ENCODE results near the gene SUGP1. TPM values are rescaled to one million over a fixed set of nuclear protein-coding genes. Genes with fewer than 3 reads are reported as not detected.

The SUGP1 gene
- total and polyA plus RNA-seq, 2 of the 4 experiments (the other 2 are of a cell fraction) = 33.2 to 35.8 TPM

DNA sequence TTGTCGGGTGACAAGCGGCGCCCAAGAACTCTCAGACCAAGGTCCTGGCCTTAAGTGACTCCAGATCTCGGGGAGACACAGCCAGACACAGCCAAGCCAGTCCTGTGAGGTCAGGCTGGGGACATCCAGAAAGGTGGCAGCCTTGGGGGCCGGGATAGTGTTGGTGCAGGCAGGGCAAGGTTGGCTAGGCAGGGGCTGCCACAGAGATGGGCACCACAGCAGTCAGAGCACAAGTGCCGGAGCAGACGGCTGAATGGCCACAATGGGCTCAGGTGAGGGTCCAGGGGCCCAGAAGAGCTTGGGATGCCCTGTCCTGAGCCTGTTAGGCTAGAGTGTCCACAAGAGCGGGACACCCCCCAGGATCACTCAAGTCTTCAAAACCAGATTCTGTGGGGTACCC, 32.5 kb upstream of the SUGP1 start:
- in situ Hi-C loops (cut with MboI; ENCODE audit: low sequenced_read_pairs) (no loop called here), dilution Hi-C loops (cut with HindIII; ENCODE audit: low sequenced_read_pairs, unreplicated experiment) (no loop called here), intact Hi-C loops (cut with micrococcal nuclease) (no loop called here)
- no peaks in the 10 kb centered on the region for H3K9me1 ChIP-seq (ENCODE audit: insufficient read depth, low read length)
- TF ChIP-seq RAD21 (IDR thresholded peaks at IDR 0.05; ENCODE audit: low read length) = no peak
- TF ChIP-seq FOS (IDR thresholded peaks at IDR 0.05; ENCODE audit: low read depth, low read length) = no peak
- TF ChIP-seq BHLHE40 (IDR thresholded peaks at IDR 0.05; ENCODE audit: low read depth, low read length) = no peak
- TF ChIP-seq POLR2A (IDR thresholded peaks at IDR 0.05; ENCODE audit: low read depth, low read length) = no peak
- TF ChIP-seq RFX5 (IDR thresholded peaks at IDR 0.05; ENCODE audit: low read depth, low read length) = no peak
- no peak for TF ChIP-seq MAZ (IDR thresholded peaks at IDR 0.05; ENCODE audit: borderline replicate concordance, low read depth, low read length)
- TF ChIP-seq, protein P1, sequence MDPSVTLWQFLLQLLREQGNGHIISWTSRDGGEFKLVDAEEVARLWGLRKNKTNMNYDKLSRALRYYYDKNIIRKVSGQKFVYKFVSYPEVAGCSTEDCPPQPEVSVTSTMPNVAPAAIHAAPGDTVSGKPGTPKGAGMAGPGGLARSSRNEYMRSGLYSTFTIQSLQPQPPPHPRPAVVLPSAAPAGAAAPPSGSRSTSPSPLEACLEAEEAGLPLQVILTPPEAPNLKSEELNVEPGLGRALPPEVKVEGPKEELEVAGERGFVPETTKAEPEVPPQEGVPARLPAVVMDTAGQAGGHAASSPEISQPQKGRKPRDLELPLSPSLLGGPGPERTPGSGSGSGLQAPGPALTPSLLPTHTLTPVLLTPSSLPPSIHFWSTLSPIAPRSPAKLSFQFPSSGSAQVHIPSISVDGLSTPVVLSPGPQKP (IDR thresholded peaks at IDR 0.05; ENCODE audit: borderline replicate concordance, low read depth, low read length) = no peak
- TF ChIP-seq CTCF (conservative IDR thresholded peaks at IDR 0.05; ENCODE audit: low read depth, low read length) = no peak
- TF ChIP-seq MXI1 (IDR thresholded peaks at IDR 0.05; ENCODE audit: borderline replicate concordance, low read depth, low read length) = no peak
- TF ChIP-seq SMC3 (IDR thresholded peaks at IDR 0.05; ENCODE audit: low read depth, low read length) = no peak
- TF ChIP-seq RCOR1 (IDR thresholded peaks at IDR 0.05; ENCODE audit: insufficient replicate concordance, low read length) = no peak
- TF ChIP-seq NFE2L2 (IDR thresholded peaks at IDR 0.05; ENCODE audit: low read depth, low read length) = no peak
- TF ChIP-seq MAFK (IDR thresholded peaks at IDR 0.05; ENCODE audit: low read depth, low read length) = no peak
- TF ChIP-seq CHD1 (IDR thresholded peaks at IDR 0.05; ENCODE audit: low read depth, low read length) = no peak
- TF ChIP-seq, protein P2, sequence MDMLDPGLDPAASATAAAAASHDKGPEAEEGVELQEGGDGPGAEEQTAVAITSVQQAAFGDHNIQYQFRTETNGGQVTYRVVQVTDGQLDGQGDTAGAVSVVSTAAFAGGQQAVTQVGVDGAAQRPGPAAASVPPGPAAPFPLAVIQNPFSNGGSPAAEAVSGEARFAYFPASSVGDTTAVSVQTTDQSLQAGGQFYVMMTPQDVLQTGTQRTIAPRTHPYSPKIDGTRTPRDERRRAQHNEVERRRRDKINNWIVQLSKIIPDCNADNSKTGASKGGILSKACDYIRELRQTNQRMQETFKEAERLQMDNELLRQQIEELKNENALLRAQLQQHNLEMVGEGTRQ (IDR thresholded peaks at IDR 0.05; ENCODE audit: low read depth, low read length) = no peak
- TF ChIP-seq CEBPB (IDR thresholded peaks at IDR 0.05; ENCODE audit: low read depth, low read length) = no peak
- WGBS, 2 experiments (ENCODE audit: extremely low coverage in 2 of 2, insufficient read length in 1 of 2) = 100% methylated on average over 3 of the region's 8 CpGs; no CpG with 5 or more reads in 1 of the 2 experiments
- H3K9ac ChIP-seq (ENCODE audit: low read depth, low read length) = no peak overlapping the region
- no peak overlapping the region for H3K4me3 ChIP-seq (ENCODE audit: insufficient read depth, low read depth, low read length)
- no peak overlapping the region for H3K23ac ChIP-seq (ENCODE audit: low read depth, low read length)
- no peaks in the 10 kb centered on the region for H3K9me3 ChIP-seq (ENCODE audit: control insufficient read depth, insufficient read depth, low read length)
- H3K4ac ChIP-seq (ENCODE audit: low read depth, low read length) = no peak overlapping the region
- no peak overlapping the region for H2BK20ac ChIP-seq (ENCODE audit: low read depth, low read length)
- no peak overlapping the region for H2BK15ac ChIP-seq (ENCODE audit: low read depth, low read length)
- DNase-seq (no peak), ATAC-seq (ENCODE audit: low read depth) (no peak)
- no peak overlapping the region for H4K8ac ChIP-seq (ENCODE audit: low read depth in 2 of 2, low read length in 2 of 2)
- H3K14ac ChIP-seq (replicated peaks; ENCODE audit: low read depth, low read length) = no peak overlapping the region
- H3K4me2 ChIP-seq (ENCODE audit: low read depth, low read length) = no peak overlapping the region
- no peak overlapping the region for H2AK5ac ChIP-seq (ENCODE audit: low read depth, low read length)
- ChIA-PET POLR2A (ENCODE audit: unreplicated experiment) (no interaction called here), CTCF (no interaction called here)
- H3K79me1 ChIP-seq (ENCODE audit: low read depth in 1 of 2, low read length in 2 of 2) = 0 out of 4 replicates have a peak, but pooled peaks cover 0 to 2% of the 10 kb centered on the region in 2 experiments
- no peaks in the 10 kb centered on the region for H3K27me3 ChIP-seq (ENCODE audit: control insufficient read depth, insufficient read depth, low read length)
- no peak overlapping the region for H2BK5ac ChIP-seq (ENCODE audit: low read depth, low read length, poor library complexity, severe bottlenecking)
- H3K18ac ChIP-seq (ENCODE audit: low read depth, low read length) = no peak overlapping the region
- no peak overlapping the region for H3K56ac ChIP-seq (ENCODE audit: extremely low read depth, insufficient read depth, low read length)
- BruUV-seq (replicated peaks) = no TSS peak
- H2AFZ ChIP-seq (replicated peaks; ENCODE audit: low read length, poor library complexity) = no peak overlapping the region
- no peak overlapping the region for H2AK9ac ChIP-seq (replicated peaks; ENCODE audit: low read depth, low read length, poor library complexity)
- H2BK120ac ChIP-seq (ENCODE audit: low read depth, low read length) = no peak overlapping the region
- H4K20me1 ChIP-seq (ENCODE audit: insufficient read depth, low read length) = no peaks in the 10 kb centered on the region
- H4K5ac ChIP-seq (ENCODE audit: low read depth, low read length) = no peak overlapping the region
- H3K27ac ChIP-seq (ENCODE audit: insufficient read depth, low read length) = no peak overlapping the region
- H3K36me3 ChIP-seq (ENCODE audit: control insufficient read depth, insufficient read depth, low read length) = peaks cover 76% of the 10 kb centered on the region
- no peaks in the 10 kb centered on the region for H3K4me1 ChIP-seq (ENCODE audit: control insufficient read depth, insufficient read depth, low read length)
- H4K91ac ChIP-seq (ENCODE audit: insufficient read depth, low read depth, low read length) = no peak overlapping the region

Data from IMR-90 (cell line).